Measurements from ENCODE around the gene GNG7.
"Not testable (repeated sequence)": the region's sequence is repeated elsewhere in the genome, so short reads cannot be mapped to it uniquely, and the experiment has no call there.

GNG7 gene

GRCh38 chr19:2546128-2547032 is 156.1 kb downstream of the GNG7 start:
- TF ChIP-seq CTCF (IDR thresholded peaks at IDR 0.05; ENCODE audit: poor library complexity, severe bottlenecking) = no peak
- no peak overlapping the region for H3K27ac ChIP-seq (ENCODE audit: poor library complexity, severe bottlenecking)

GRCh38 chr19:2545416-2546127 is 156.9 kb downstream of the GNG7 start:
- H3K36me3 ChIP-seq (ENCODE audit: low read depth); DNase-seq (ENCODE audit: low spot score); H3K9me3 ChIP-seq (ENCODE audit: severe bottlenecking); H3K27me3 ChIP-seq (ENCODE audit: insufficient read depth, poor library complexity, severe bottlenecking); H3K4me3 ChIP-seq (ENCODE audit: severe bottlenecking); ATAC-seq (ENCODE audit: low read depth); H3K27ac ChIP-seq (ENCODE audit: poor library complexity, severe bottlenecking): not testable (repeated sequence)
- peaks cover 30% of the 10 kb centered on the region for H3K4me1 ChIP-seq (ENCODE audit: insufficient read depth, poor library complexity, severe bottlenecking)

More at GRCh38 chr19:2546128-2547032, 156.1 kb downstream of the GNG7 start:
- Histone ChIP-seq H3K36me3 (ENCODE audit: low read depth) (no peaks in the 10 kb centered on the region), H3K4me1 (ENCODE audit: insufficient read depth, poor library complexity, severe bottlenecking) (peaks cover 25% of the 10 kb centered on the region), H3K9me3 (ENCODE audit: severe bottlenecking) (no peaks in the 10 kb centered on the region), H3K27me3 (ENCODE audit: insufficient read depth, poor library complexity, severe bottlenecking) (no peaks in the 10 kb centered on the region), H3K4me3 (ENCODE audit: severe bottlenecking) (no peak overlapping the region)
- ATAC-seq (ENCODE audit: low read depth) (no peak), DNase-seq (ENCODE audit: low spot score) (no peak)

- Histone ChIP-seq H3K9me3 (ENCODE audit: severe bottlenecking) (no peaks in the 10 kb centered on the region), H3K4me3 (ENCODE audit: severe bottlenecking) (no peak overlapping the region), H3K4me1 (ENCODE audit: insufficient read depth, poor library complexity, severe bottlenecking) (peaks cover 35% of the 10 kb centered on the region), H3K27ac (ENCODE audit: poor library complexity, severe bottlenecking) (peak overlapping the region; percentile 98), H3K27me3 (ENCODE audit: insufficient read depth, poor library complexity, severe bottlenecking) (no peaks in the 10 kb centered on the region), H3K36me3 (ENCODE audit: low read depth) (no peaks in the 10 kb centered on the region)
- DNase-seq (ENCODE audit: low spot score) = no peak
- ATAC-seq (ENCODE audit: low read depth) = no peak
- TF ChIP-seq CTCF (IDR thresholded peaks at IDR 0.05; ENCODE audit: poor library complexity, severe bottlenecking) = no peak
These were observed 157.7 kb downstream of the GNG7 start for GRCh38 chr19:2544576-2545415.

GRCh38 chr19:2543463-2544442 is 158.7 kb downstream of the GNG7 start:
- DNase-seq (ENCODE audit: low spot score) (peak; percentile 95), ATAC-seq (ENCODE audit: low read depth) (peak; percentile 86)
- Histone ChIP-seq H3K4me3 (ENCODE audit: severe bottlenecking) (no peak overlapping the region), H3K27me3 (ENCODE audit: insufficient read depth, poor library complexity, severe bottlenecking) (no peaks in the 10 kb centered on the region), H3K4me1 (ENCODE audit: insufficient read depth, poor library complexity, severe bottlenecking) (peaks cover 34% of the 10 kb centered on the region), H3K9me3 (ENCODE audit: severe bottlenecking) (no peaks in the 10 kb centered on the region), H3K27ac (ENCODE audit: poor library complexity, severe bottlenecking) (peak overlapping the region; percentile 98), H3K36me3 (ENCODE audit: low read depth) (no peaks in the 10 kb centered on the region)
- peak; percentile 56 for TF ChIP-seq CTCF (IDR thresholded peaks at IDR 0.05; ENCODE audit: poor library complexity, severe bottlenecking)

GRCh38 chr19:2543072-2543462 is 159.4 kb downstream of the GNG7 start:
- H3K27ac ChIP-seq (ENCODE audit: poor library complexity, severe bottlenecking) = peak overlapping the region; percentile 98
- peaks cover 34% of the 10 kb centered on the region for H3K4me1 ChIP-seq (ENCODE audit: insufficient read depth, poor library complexity, severe bottlenecking)
- H3K27me3 ChIP-seq (ENCODE audit: insufficient read depth, poor library complexity, severe bottlenecking); H3K4me3 ChIP-seq (ENCODE audit: severe bottlenecking); H3K36me3 ChIP-seq (ENCODE audit: low read depth); DNase-seq (ENCODE audit: low spot score); ATAC-seq (ENCODE audit: low read depth); H3K9me3 ChIP-seq (ENCODE audit: severe bottlenecking): not testable (repeated sequence)
